HG03175 (cell line): ENCODE measurements around the gene CCL18.
"Not testable (repeated sequence)": the region's sequence is repeated elsewhere in the genome, so short reads cannot be mapped to it uniquely, and the experiment has no call there.

ENCODE experiments used
- ATAC-seq: cut with Tn5 transposase; IDR thresholded peaks from one replicate; pipeline ENCODE4 v1.9.1; 2021; ENCODE audit warnings: mild to moderate bottlenecking, moderate library complexity; ENCODE audit not compliant: unreplicated experiment

The CCL18 gene

GRCh38 chr17:36099004-36099403 lies 34.9 kb downstream of the CCL18 start:
- not testable (repeated sequence) for ATAC-seq

- ATAC-seq: peak; percentile 86
These were observed 39.4 kb downstream of the CCL18 start, which contains the start of gene CCL4 for GRCh38 chr17:36103401-36103975. CCL4 (plus strand) TSS chr17:36103827; CDS start chr17:36103906, 79 bp downstream.

- ATAC-seq: not testable (repeated sequence)
These were observed 40.2 kb downstream of the CCL18 start for GRCh38 chr17:36104246-36104645.

DNA sequence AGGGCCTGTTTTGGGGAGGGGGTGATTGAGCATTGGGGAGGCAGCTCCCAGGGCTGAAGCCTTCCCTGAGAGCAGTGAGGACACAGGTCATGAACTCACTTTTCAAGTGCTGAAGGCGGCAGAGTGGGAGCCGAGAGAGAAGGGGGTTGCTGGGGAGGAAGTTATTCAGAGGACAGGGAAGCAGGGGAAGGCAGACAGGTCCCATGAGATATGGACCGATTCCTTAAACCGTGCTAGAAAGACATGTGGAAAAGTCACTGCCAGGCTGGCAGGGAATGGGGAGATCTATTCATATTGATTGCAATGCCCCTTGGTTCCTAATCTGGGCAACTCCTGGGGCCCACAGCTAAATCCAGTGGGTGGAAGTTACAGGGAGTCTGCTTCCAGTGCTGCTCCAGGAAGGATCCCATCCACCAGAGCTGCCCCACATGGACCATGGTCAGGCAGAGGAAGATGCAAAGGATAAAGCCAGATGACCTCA lies 40.7 kb downstream of the CCL18 start:
- no peak for ATAC-seq

- ATAC-seq: no peak
These were observed 41.9 kb downstream of the CCL18 start for GRCh38 chr17:36105781-36106492.

GRCh38 chr17:36106493-36106835 lies 42.4 kb downstream of the CCL18 start:
- no peak for ATAC-seq

- no peak for ATAC-seq
These were observed 43.6 kb downstream of the CCL18 start for GRCh38 chr17:36107660-36108059.

- not testable (repeated sequence) for ATAC-seq
These were observed 44.2 kb downstream of the CCL18 start for GRCh38 chr17:36108265-36108664.

- ATAC-seq: no peak
These were observed 47.0 kb downstream of the CCL18 start for GRCh38 chr17:36111068-36111490.

GRCh38 chr17:36112572-36112971 lies 48.5 kb downstream of the CCL18 start:
- no peak for ATAC-seq

GRCh38 chr17:36113131-36113530 lies 49.1 kb downstream of the CCL18 start:
- ATAC-seq: not testable (repeated sequence)

GRCh38 chr17:36114971-36115648 lies 51.0 kb downstream of the CCL18 start:
- not testable (repeated sequence) for ATAC-seq

DNA sequence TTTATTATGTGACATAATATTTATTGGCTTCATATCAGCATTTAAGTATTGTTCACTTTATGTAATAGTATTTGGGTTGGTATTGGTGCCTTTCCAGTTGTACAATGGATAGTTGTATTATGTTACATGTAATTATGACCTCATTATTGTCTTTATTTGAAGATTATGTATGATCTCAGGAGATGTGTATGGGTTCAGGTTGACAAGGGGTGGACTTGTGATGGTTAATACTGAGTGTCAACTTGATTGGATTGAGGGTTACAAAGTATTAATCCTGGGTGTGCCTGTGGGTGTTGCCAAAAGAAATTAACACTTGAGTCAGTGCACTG lies 51.5 kb downstream of the CCL18 start:
- not testable (repeated sequence) for ATAC-seq

DNA sequence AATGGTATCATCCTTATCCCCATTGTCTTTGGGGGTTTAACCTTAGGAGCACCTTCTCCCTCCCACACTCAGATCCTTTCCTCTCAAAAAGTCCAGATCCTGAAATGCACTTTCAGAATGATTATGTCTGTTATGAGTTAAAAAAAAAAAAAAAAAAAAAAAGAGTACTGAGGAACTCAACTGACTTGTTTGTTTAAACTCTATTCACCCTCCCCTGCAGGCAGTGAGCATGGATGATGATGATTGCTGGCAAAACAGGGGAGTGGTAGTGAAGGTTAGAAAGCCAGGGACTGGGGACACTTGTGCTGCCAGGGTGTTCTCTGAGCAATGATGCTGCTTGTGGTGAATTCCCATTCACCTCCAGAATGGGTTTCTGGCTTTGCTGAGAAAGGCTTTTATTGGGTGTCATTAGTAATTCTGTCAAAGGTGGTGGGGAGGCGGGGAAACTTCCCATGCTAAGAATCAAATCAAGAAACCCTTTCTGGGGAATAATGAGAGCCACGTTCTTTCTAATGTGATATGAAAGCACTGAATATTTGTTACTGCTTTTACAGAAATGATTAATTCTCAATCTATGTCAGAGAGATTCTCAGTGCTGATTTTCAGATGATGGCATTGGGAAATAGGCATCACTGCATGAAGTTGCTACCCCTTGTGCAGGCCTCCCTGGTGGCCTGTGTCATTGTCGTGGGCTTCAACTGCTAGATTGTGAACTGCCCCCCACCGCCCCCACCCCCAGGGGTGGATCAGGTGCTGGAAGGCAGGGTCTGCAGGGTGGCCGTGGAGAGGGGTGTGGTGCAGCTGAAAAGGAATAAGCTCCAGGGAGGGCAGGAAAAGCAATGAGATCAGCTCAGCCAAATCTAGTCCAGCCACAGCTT lies 53.7 kb downstream of the CCL18 start:
- ATAC-seq: no peak

- ATAC-seq: no peak
These were observed 54.6 kb downstream of the CCL18 start for GRCh38 chr17:36118477-36119353.

GRCh38 chr17:36120221-36120620 lies 56.1 kb downstream of the CCL18 start:
- no peak for ATAC-seq

DNA sequence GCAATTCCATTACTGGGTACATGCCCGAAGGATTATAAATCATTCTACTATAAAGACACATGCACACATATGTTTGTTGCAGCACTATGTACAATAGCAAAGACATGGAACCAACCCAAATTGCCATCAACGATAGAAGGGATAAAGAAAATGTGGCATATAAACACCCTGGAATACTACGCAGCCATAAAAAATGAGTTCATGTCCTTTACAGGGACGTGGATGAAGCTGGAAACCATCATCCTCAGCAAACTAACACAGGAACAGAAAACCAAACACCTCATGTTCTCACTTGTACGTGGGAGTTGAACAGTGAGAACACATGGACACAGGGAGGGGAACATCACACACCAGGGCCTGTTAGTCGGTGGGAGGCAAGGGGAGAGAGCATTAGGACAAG lies 57.0 kb downstream of the CCL18 start:
- ATAC-seq: not testable (repeated sequence)
